WTC11 (cell line): ENCODE data around the gene CGB2. TPM values are rescaled to one million over a fixed set of nuclear protein-coding genes. Genes with fewer than 3 reads are reported as not detected.
A peak's percentile ranks its signal among the peaks of the same experiment; 100 is the strongest.

Experiments used
- ATAC-seq: fragments of 200-7000 bp; cut with Tn5 transposase; 2 replicates; pipeline ENCODE4 v1.10.0; 2021; ENCODE audit warnings: mild to moderate bottlenecking, moderate library complexity
- CTCF ChIA-PET: fragments of 300-600 bp; sonication (Branson Sonifier 250); formaldehyde crosslinking; loops from one replicate; lab custom pipeline; 2021; ENCODE audit warnings: antibody characterized with exemption; lab: Charles Lee
- POLR2A ChIA-PET: fragments of 350-600 bp; sonication (Branson Sonifier 250); formaldehyde crosslinking; loops from one replicate; lab custom pipeline; 2021; ENCODE audit warnings: antibody characterized with exemption; lab: Charles Lee
- DNase-seq: peaks from one replicate; pipeline ENCODE4 v3.0.0; 2021; ENCODE audit warnings: low spot score
- H3K27ac Mint-ChIP-seq: 2 replicates; pipeline ENCODE4 v1.8.0; 2021; ENCODE audit warnings: mixed read lengths
- H3K27me3 Mint-ChIP-seq: 2 replicates; pipeline ENCODE4 v1.8.0; 2021; ENCODE audit warnings: low read depth, mild to moderate bottlenecking, moderate library complexity, mixed read lengths
- H3K36me3 Mint-ChIP-seq: 2 replicates; pipeline ENCODE4 v1.8.0; 2021; ENCODE audit warnings: mixed read lengths
- H3K4me1 Mint-ChIP-seq: 2 replicates; pipeline ENCODE4 v1.8.0; 2022; ENCODE audit warnings: mixed read lengths
- H3K4me3 Mint-ChIP-seq: 2 replicates; pipeline ENCODE4 v1.8.0; 2021; ENCODE audit warnings: mild to moderate bottlenecking, moderate library complexity, mixed read lengths
- H3K9me3 Mint-ChIP-seq: 2 replicates; pipeline ENCODE4 v1.8.0; 2021; ENCODE audit warnings: mixed read lengths
- ARID4B ChIP-seq: sonication (generic); formaldehyde crosslinking; IDR thresholded peaks from 2 replicates; pipeline ENCODE4 v1.8.0; 2023; ENCODE audit warnings: missing genetic modification reagents, mild to moderate bottlenecking, borderline replicate concordance
- FOXP1 ChIP-seq: sonication (generic); formaldehyde crosslinking; IDR thresholded peaks from 2 replicates; pipeline ENCODE4 v1.8.0; 2022; ENCODE audit warnings: missing genetic modification reagents, mild to moderate bottlenecking, moderate library complexity, borderline replicate concordance
- GTF2I ChIP-seq: fragments of 250-450 bp; sonication (Bioruptor Pico); conservative IDR thresholded peaks from 2 replicates; pipeline ENCODE4 v1.4.0; 2021; ENCODE audit warnings: mild to moderate bottlenecking
- HMGA2 ChIP-seq: fragments of 250-450 bp; sonication (Bioruptor Pico); IDR thresholded peaks from 2 replicates; pipeline ENCODE4 v1.4.0; 2021; ENCODE audit warnings: mild to moderate bottlenecking, moderate library complexity
- MXD4 ChIP-seq: fragments of 250-450 bp; sonication (Bioruptor Pico); IDR thresholded peaks from 2 replicates; pipeline ENCODE4 v1.8.0; 2021; ENCODE audit warnings: mild to moderate bottlenecking, moderate library complexity, borderline replicate concordance
- NR2C2 ChIP-seq: sonication (generic); formaldehyde crosslinking; IDR thresholded peaks from 2 replicates; pipeline ENCODE4 v1.8.0; 2022; ENCODE audit warnings: mild to moderate bottlenecking, missing genetic modification reagents
- PREB ChIP-seq: sonication (generic); formaldehyde crosslinking; IDR thresholded peaks from 2 replicates; pipeline ENCODE4 v1.8.1; 2022; ENCODE audit warnings: mild to moderate bottlenecking, missing genetic modification reagents, moderate library complexity, borderline replicate concordance
- RELA ChIP-seq: sonication (generic); formaldehyde crosslinking; IDR thresholded peaks from 2 replicates; pipeline ENCODE4 v1.8.1; 2022; ENCODE audit warnings: missing genetic modification reagents, mild to moderate bottlenecking, borderline replicate concordance
- TP53 ChIP-seq: sonication (generic); formaldehyde crosslinking; IDR thresholded peaks from 2 replicates; pipeline ENCODE4 v1.8.1; 2023; ENCODE audit warnings: mild to moderate bottlenecking, missing genetic modification reagents
- ZBTB43 ChIP-seq: sonication (generic); formaldehyde crosslinking; IDR thresholded peaks from 2 replicates; pipeline ENCODE4 v1.8.1; 2023; ENCODE audit warnings: mild to moderate bottlenecking, missing genetic modification reagents
- ZNF121 ChIP-seq: sonication (generic); formaldehyde crosslinking; IDR thresholded peaks from 2 replicates; pipeline ENCODE4 v1.8.0; 2023; ENCODE audit warnings: missing genetic modification reagents
- ZNF219 ChIP-seq: sonication (generic); formaldehyde crosslinking; IDR thresholded peaks from 2 replicates; pipeline ENCODE4 v1.8.0; 2023; ENCODE audit warnings: missing genetic modification reagents, mild to moderate bottlenecking, borderline replicate concordance
- ZNF532 ChIP-seq: fragments of 250-450 bp; sonication (Bioruptor Pico); IDR thresholded peaks from 2 replicates; pipeline ENCODE4 v1.9.0; 2021; ENCODE audit warnings: mild to moderate bottlenecking, borderline replicate concordance
- ZNF671 ChIP-seq: fragments of 250-450 bp; sonication (Bioruptor Pico); IDR thresholded peaks from 2 replicates; pipeline ENCODE4 v1.8.0; 2021; ENCODE audit warnings: mild to moderate bottlenecking
- total RNA-seq: library from RNA; stranded (reverse); gene quantifications from 3 replicates; pipeline ENCODE4 v1.2.3, GENCODE V29; 2021

The CGB2 gene
- total RNA-seq, 1 experiment from 2014 or later: not detected

- TF ChIP-seq ARID4B (CRISPR knock-in tag) (no peak), TP53 (CRISPR knock-in tag) (no peak), ZBTB43 (CRISPR knock-in tag) (no peak), GTF2I (no peak), MXD4 (CRISPR knock-in tag) (no peak), FOXP1 (CRISPR knock-in tag) (no peak)
These were observed 45.5 kb upstream of the CGB2 start (continued) for GRCh38 chr19:48986211-48986610.

GRCh38 chr19:48987323-48987722, 44.4 kb upstream of the CGB2 start:
- Mint-ChIP-seq H3K4me1 (peaks cover 17% of the 10 kb centered on the region), H3K4me3 (no peak overlapping the region), H3K27ac (no peak overlapping the region; the same call in 1 of the 2 replicates), H3K9me3 (no peaks in the 10 kb centered on the region), H3K27me3 (no peaks in the 10 kb centered on the region), H3K36me3 (peaks cover 41% of the 10 kb centered on the region)
- ATAC-seq (no peak), DNase-seq (no peak)
- CTCF ChIA-PET: interaction anchor here (1.0 to 4.2 kb wide), 7 partner anchors 10 to 238 kb away, joined by 3 to 18 read pairs (median 5); no protein-coding TSS in a partner anchor
- no peak for TF ChIP-seq HMGA2 (CRISPR knock-in tag)
- TF ChIP-seq NR2C2 (CRISPR knock-in tag): no peak
- no peak for TF ChIP-seq RELA (CRISPR knock-in tag)
- TF ChIP-seq ZNF671 (CRISPR knock-in tag): no peak
- POLR2A ChIA-PET: no interaction called here

GRCh38 chr19:48988286-48988685, 43.4 kb upstream of the CGB2 start:
- H3K4me3 Mint-ChIP-seq: no peak overlapping the region
- TF ChIP-seq ZNF121 (CRISPR knock-in tag) (peak; percentile 77; the same call in 1 of the 2 replicates), ZNF219 (CRISPR knock-in tag) (no peak)
- ChIA-PET POLR2A (no interaction called here), CTCF (interaction anchor here (4.2 kb wide), 1 partner anchor 17 kb away, joined by 18 read pairs; no protein-coding TSS in a partner anchor)
- ATAC-seq (no peak), DNase-seq (no peak)
- H3K36me3 Mint-ChIP-seq: peaks cover 32% of the 10 kb centered on the region
- H3K27me3 Mint-ChIP-seq: no peaks in the 10 kb centered on the region
- no peaks in the 10 kb centered on the region for H3K9me3 Mint-ChIP-seq
- peak overlapping the region; percentile 85 for H3K27ac Mint-ChIP-seq
- H3K4me1 Mint-ChIP-seq: peaks cover 18% of the 10 kb centered on the region

GRCh38 chr19:48988860-48989259, 42.8 kb upstream of the CGB2 start:
- CTCF ChIA-PET: interaction anchor here (0.7 to 4.2 kb wide), 2 partner anchors 18 to 29 kb away, joined by 4 to 18 read pairs; no protein-coding TSS in a partner anchor
- POLR2A ChIA-PET: no interaction called here
- H3K27ac Mint-ChIP-seq: peak overlapping the region; percentile 36; the same call in 1 of the 2 replicates

More at GRCh38 chr19:48988860-48989259, 42.8 kb upstream of the CGB2 start:
- Mint-ChIP-seq H3K36me3 (peaks cover 30% of the 10 kb centered on the region), H3K27me3 (no peaks in the 10 kb centered on the region), H3K9me3 (no peaks in the 10 kb centered on the region), H3K4me3 (no peak overlapping the region), H3K4me1 (peaks cover 21% of the 10 kb centered on the region)
- no peak for DNase-seq
- ATAC-seq: no peak
- TF ChIP-seq FOXP1 (CRISPR knock-in tag): no peak
- TF ChIP-seq ZNF532: no peak
- no peak for TF ChIP-seq PREB (CRISPR knock-in tag)
